GM12878 (cell line): ENCODE results near the gene SPIB. TPM values are rescaled to one million over a fixed set of nuclear protein-coding genes. Genes with fewer than 3 reads are reported as not detected.

ENCODE experiments used
- ATAC-seq: fragments of 200-7000 bp; cut with Tn5 transposase; 3 replicates; pipeline ENCODE4 v1.9.1; 2020; ENCODE audit warnings: mild to moderate bottlenecking, moderate library complexity
- BruUV-seq: library from RNA; stranded (reverse); fragments of 400-500 nt; replicated peaks from 2 replicates; lab custom pipeline; 2021; lab: Mats Ljungman, UMichigan
- CTCF ChIA-PET: fragments of 300-600 bp; sonication (Branson Sonifier 250); formaldehyde crosslinking; extraction: SDS; loops from one replicate; lab custom pipeline; 2021; ENCODE audit warnings: inconsistent platforms; lab: Yijun Ruan, JAX
- POLR2A ChIA-PET: fragments of 350-600 bp; formaldehyde crosslinking; extraction: SDS; loops from one replicate; lab custom pipeline; 2021; ENCODE audit warnings: inconsistent platforms; lab: Charles Lee
- RAD21 ChIA-PET: fragments of 300-600 bp; sonication (Branson Sonifier 250); formaldehyde crosslinking; loops from one replicate; lab custom pipeline; 2023; ENCODE audit warnings: antibody characterized with exemption; ENCODE audit not compliant: unreplicated experiment; lab: Charles Lee
- SMC1A ChIA-PET: fragments of 300-600 bp; sonication (Branson Sonifier 250); formaldehyde crosslinking; loops from one replicate; lab custom pipeline; 2023; ENCODE audit not compliant: unreplicated experiment, uncharacterized antibody; lab: Charles Lee
- DNase-seq: peaks from one replicate; pipeline ENCODE4 v3.0.0-alpha.2; 2011; ENCODE audit warnings: low read depth, low spot score
- FAIRE-seq: peaks from 3 replicates; lab custom pipeline; 2011; peaks lifted over from hg19 to GRCh38; lab: Jason Lieb, UNC
- H2AFZ ChIP-seq: 2 replicates; pipeline ENCODE4 v1.6.0; 2011; ENCODE audit warnings: low read depth, low read length, control low read depth; ENCODE audit not compliant: control insufficient read depth
- H3K27ac ChIP-seq: 2 replicates; pipeline ENCODE4 v1.5.1; 2011; ENCODE audit warnings: control low read depth; ENCODE audit not compliant: control insufficient read depth, insufficient read depth
- H3K27me3 ChIP-seq, 2 experiments: replicated peaks in 1 of 2; 2 replicates each; pipeline versions ENCODE4 v1.6.0 to v1.6.1; 2011; ENCODE audit warnings: low read length in 1 of 2; ENCODE audit not compliant: control insufficient read depth in 2 of 2, insufficient read depth in 2 of 2
- H3K36me3 ChIP-seq, 2 experiments: 2 replicates each; pipeline ENCODE4 v1.5.1; 2011; ENCODE audit warnings: low read length in 1 of 2; ENCODE audit not compliant: control insufficient read depth in 2 of 2, insufficient read depth in 2 of 2
- H3K4me1 ChIP-seq: 2 replicates; pipeline ENCODE4 v1.6.1; 2011; ENCODE audit warnings: mild to moderate bottlenecking, low read length, moderate library complexity, mixed read lengths; ENCODE audit not compliant: control insufficient read depth, insufficient read depth
- H3K4me2 ChIP-seq: 2 replicates; pipeline ENCODE4 v1.6.0; 2011; ENCODE audit warnings: control low read depth; ENCODE audit not compliant: control insufficient read depth, insufficient read depth
- H3K4me3 ChIP-seq: fragments of 200-600 bp; sonication (generic); 2 replicates; pipeline ENCODE4 v1.5.1; 2016
- H3K79me2 ChIP-seq: 2 replicates; pipeline ENCODE4 v1.6.0; 2011; ENCODE audit warnings: low read length; ENCODE audit not compliant: control insufficient read depth, insufficient read depth
- H3K9ac ChIP-seq: 2 replicates; pipeline ENCODE4 v1.8.0; 2011; ENCODE audit warnings: low read length, control low read depth, mixed read lengths; ENCODE audit not compliant: control insufficient read depth, insufficient read depth
- H3K9me3 ChIP-seq: replicated peaks from 3 replicates; pipeline ENCODE4 v1.5.1; 2011; ENCODE audit warnings: mild to moderate bottlenecking, low read length; ENCODE audit not compliant: control insufficient read depth, insufficient read depth
- H4K20me1 ChIP-seq: 2 replicates; pipeline ENCODE4 v1.6.0; 2011; ENCODE audit not compliant: control insufficient read depth, insufficient read depth
- ATF2 ChIP-seq: IDR thresholded peaks from 2 replicates; pipeline ENCODE4 v1.6.1; 2012; ENCODE audit warnings: low read length, inconsistent platforms
- BACH1 ChIP-seq: fragments of 450-650 bp; IDR thresholded peaks from 2 replicates; pipeline ENCODE4 v1.6.1; 2017; ENCODE audit warnings: mild to moderate bottlenecking, borderline replicate concordance
- BCL3 ChIP-seq: IDR thresholded peaks from 2 replicates; pipeline ENCODE4 v1.6.1; 2011; ENCODE audit warnings: borderline replicate concordance, low read depth, mild to moderate bottlenecking, moderate library complexity, low read length; ENCODE audit not compliant: insufficient read depth, poor library complexity, severe bottlenecking
- BCLAF1 ChIP-seq: fragments of 450-650 bp; IDR thresholded peaks from 2 replicates; pipeline ENCODE4 v1.6.1; 2017; ENCODE audit warnings: antibody characterized with exemption, mild to moderate bottlenecking, moderate library complexity
- BRCA1 ChIP-seq: IDR thresholded peaks from 2 replicates; pipeline ENCODE4 v1.6.1; 2011; ENCODE audit warnings: low read depth, low read length, improper control_type of control experiment
- CREM ChIP-seq: IDR thresholded peaks from 2 replicates; pipeline ENCODE4 v1.6.1; 2014; ENCODE audit warnings: antibody characterized with exemption, low read depth
- FOS ChIP-seq: IDR thresholded peaks from 3 replicates; pipeline ENCODE4 v1.6.1; 2011; ENCODE audit warnings: borderline replicate concordance; ENCODE audit not compliant: insufficient read length; ENCODE audit errors: extremely low read depth
- POLR2A ChIP-seq: IDR thresholded peaks from 2 replicates; pipeline ENCODE4 v1.6.1; 2011; ENCODE audit warnings: low read depth, mild to moderate bottlenecking, low read length
- RFX5 ChIP-seq: IDR thresholded peaks from 2 replicates; pipeline ENCODE4 v1.6.1; 2011; ENCODE audit warnings: low read depth, low read length, improper control_type of control experiment
- TCF7 ChIP-seq: IDR thresholded peaks from 2 replicates; pipeline ENCODE4 v1.6.1; 2014; ENCODE audit warnings: antibody characterized with exemption, borderline replicate concordance
- ZBTB11 ChIP-seq: fragments of 450-650 bp; formaldehyde crosslinking; IDR thresholded peaks from 2 replicates; pipeline ENCODE4 v1.5.0; 2022; ENCODE audit warnings: mild to moderate bottlenecking, missing genetic modification characterization
- WGBS: methylation state at CpG from one replicate; pipeline ENCODE4 v1.1.6; 2016; ENCODE audit warnings: low lambda C conversion rate; ENCODE audit not compliant: insufficient replicate concordance, insufficient coverage; ENCODE audit errors: missing lambda C conversion rate; 5-methylcytosine and 5-hydroxymethylcytosine counted together
- in situ Hi-C: fragments of 300-500 bp; cut with MboI; formaldehyde crosslinking; loops from 9 replicates; pipeline ENCODE4 v1.14.3; 2018; ENCODE audit warnings: mixed read lengths
- intact Hi-C: fragments of 100-400 bp; cut with micrococcal nuclease; formaldehyde crosslinking; loops from one replicate; pipeline ENCODE4 v1.14.2; 2022; ENCODE audit not compliant: unreplicated experiment
- polyA plus RNA-seq, 11 experiments: library from polyadenylated mRNA; depleted of rRNA in 4 of 11; unstranded in 6 of 11; stranded (reverse) in 5 of 11; fragments of >200 nt; fragmentation: Nextera tagmentation in 4 of 11; fragmentation: Illumina TruSeq in 1 of 11; extraction: Ambion mirVana in 4 of 11; extraction: Trizol in 1 of 11; gene quantifications; 1 replicate in 1 of 11; 2 replicates in 10 of 11; pipeline versions ENCODE4 v1.2.1 to v1.2.3, GENCODE V29; 2011 to 2016; ENCODE audit warnings: inconsistent platforms in 2 of 11, missing spikeins in 2 of 11, low read depth in 1 of 11
- total RNA-seq, 4 experiments: library from RNA; depleted of rRNA in 3 of 4; stranded (reverse); fragments of >200 nt in 3 of 4; fragmentation: Illumina TruSeq in 1 of 4; extraction: Trizol in 1 of 4; gene quantifications; 2 replicates each; pipeline versions ENCODE4 v1.2.1 to v1.2.3, GENCODE V29; 2013 to 2021

The SPIB gene
- total and polyA plus RNA-seq, 10 of the 15 experiments (the other 5 are each of a cell fraction or from before 2014, with no cell fraction given) = 3.5 to 123 (median 56.0) TPM

GRCh38 chr19:50457300-50457699 is 38.6 kb downstream of the SPIB start (continued):
- TF ChIP-seq TCF7 (no peak), BCL3 (no peak), BRCA1 (no peak), ATF2 (no peak), CREM (no peak), FOS (no peak), POLR2A (no peak)

- SMC1A ChIA-PET = interaction anchor here (1.2 kb wide), 1 partner anchor 90 kb away, joined by 4 read pairs; no protein-coding TSS in a partner anchor
- POLR2A ChIA-PET = no interaction called here
- Histone ChIP-seq H3K9me3 (no peaks in the 10 kb centered on the region), H3K4me3 (no peak overlapping the region), H3K79me2 (no peaks in the 10 kb centered on the region), H3K4me2 (no peak overlapping the region), H3K9ac (no peak overlapping the region), H3K27ac (no peak overlapping the region), H4K20me1 (no peaks in the 10 kb centered on the region), H2AFZ (no peak overlapping the region), H3K27me3 (no peaks in the 10 kb centered on the region), H3K36me3 (no peaks in the 10 kb centered on the region), H3K4me1 (peaks cover 20% of the 10 kb centered on the region)
- intact Hi-C loops (no loop called here), in situ Hi-C loops (no loop called here)
- RAD21 ChIA-PET = no interaction called here
- no peak for ATAC-seq
- no TSS peak for BruUV-seq
- CTCF ChIA-PET = no interaction called here
- FAIRE-seq = no peak
- DNase-seq = no peak
- WGBS = 74% methylated on average over 34 of the region's 50 CpGs
- no peak for TF ChIP-seq ZBTB11 (CRISPR knock-in tag)
- TF ChIP-seq BACH1 = no peak
- no peak for TF ChIP-seq RFX5
- TF ChIP-seq BCLAF1 = no peak
These were observed 39.8 kb downstream of the SPIB start for GRCh38 chr19:50458396-50459066.
